ENCODE measurements around the gene AK5.

The AK5 gene

DNA sequence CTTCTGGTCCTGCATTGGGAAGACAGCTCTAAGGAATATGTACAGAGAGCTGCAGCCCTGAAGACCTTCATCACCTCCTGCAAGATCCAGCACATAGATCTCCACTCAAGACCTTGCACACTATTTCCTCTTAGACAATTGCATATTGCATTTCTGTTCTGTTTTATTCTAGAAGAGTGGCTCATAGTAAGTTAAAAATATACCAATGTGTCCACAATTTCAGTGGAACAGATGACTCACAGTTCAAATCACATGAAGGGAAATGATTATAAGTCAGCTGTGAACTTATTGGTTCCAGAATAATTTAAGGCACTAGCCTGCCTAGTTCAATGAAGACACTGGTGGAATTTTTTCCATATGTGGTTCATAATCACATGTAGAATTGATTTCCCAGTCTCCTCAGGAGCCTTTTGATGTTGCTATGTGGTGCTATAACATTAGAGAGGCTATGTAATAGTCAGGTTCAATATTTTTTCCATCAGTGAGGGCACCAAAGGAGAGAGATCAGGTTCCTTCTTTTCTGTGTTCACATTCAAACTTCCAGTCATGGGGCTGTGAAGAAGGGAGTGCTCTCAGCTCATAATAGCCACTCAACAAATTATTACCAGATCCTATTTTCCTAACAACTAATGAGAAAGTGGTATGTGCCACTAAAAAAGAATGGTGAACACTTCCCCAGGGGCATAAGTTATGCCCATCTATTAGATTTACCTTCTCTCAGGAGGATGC lies 9.8 kb upstream of the AK5 start:
- in situ Hi-C loops (cut with MboI; ENCODE audit: low sequenced_read_pairs, unreplicated experiment): no loop called here
- DNase-seq (ENCODE audit: low spot score): no peak
- TF ChIP-seq CTCF (IDR thresholded peaks at IDR 0.05; ENCODE audit: borderline replicate concordance, control extremely low read depth, extremely low read depth, insufficient read depth, missing control alignments): no peak

DNA sequence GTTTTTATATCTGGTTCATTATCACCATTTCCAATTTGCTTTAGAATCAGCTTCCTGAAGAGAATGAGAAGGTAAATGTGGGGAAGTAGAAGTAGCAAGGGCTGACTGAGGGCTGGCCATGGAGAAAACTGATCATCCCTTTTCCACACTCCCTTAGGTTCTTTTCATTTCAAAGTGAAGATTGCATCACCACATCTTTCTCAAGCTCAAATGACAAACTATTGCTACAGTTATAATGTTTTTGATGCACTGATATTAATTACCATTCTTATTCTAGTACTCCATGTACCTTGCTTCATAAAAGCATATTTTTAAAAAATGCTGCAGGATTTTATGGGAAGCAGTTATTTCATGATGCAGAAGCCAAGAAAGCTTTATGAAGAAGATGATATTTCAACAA lies 7.9 kb upstream of the AK5 start:
- in situ Hi-C loops (cut with MboI; ENCODE audit: low sequenced_read_pairs, unreplicated experiment): no loop called here
- DNase-seq (ENCODE audit: low spot score): no peak
- TF ChIP-seq CTCF (IDR thresholded peaks at IDR 0.05; ENCODE audit: borderline replicate concordance, control extremely low read depth, extremely low read depth, insufficient read depth, missing control alignments): no peak

DNA sequence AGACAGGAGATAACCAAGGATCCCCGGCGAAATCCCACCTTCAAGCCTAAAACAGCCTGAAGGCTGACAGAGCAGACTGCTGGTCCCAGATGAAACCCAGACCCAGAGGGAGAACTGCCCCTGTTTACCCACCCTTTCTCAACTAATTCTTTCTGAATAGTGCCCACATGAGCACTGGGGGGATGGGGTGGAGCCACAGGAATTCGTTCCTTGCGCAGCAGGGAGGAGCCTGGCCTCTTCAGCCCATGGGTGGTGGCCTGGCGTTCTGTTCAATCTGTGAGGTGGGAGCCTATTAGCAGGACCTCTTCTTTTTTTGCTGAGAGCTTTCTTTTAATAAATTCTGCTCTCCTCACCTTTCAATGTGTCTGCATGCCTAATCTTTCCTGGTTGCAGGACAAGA lies 6.6 kb upstream of the AK5 start:
- in situ Hi-C loops (cut with MboI; ENCODE audit: low sequenced_read_pairs, unreplicated experiment): no loop called here
- DNase-seq (ENCODE audit: low spot score): no peak
- TF ChIP-seq CTCF (IDR thresholded peaks at IDR 0.05; ENCODE audit: borderline replicate concordance, control extremely low read depth, extremely low read depth, insufficient read depth, missing control alignments): no peak

GRCh38 chr1:77276941-77277340 lies 4.9 kb upstream of the AK5 start:
- no peak for TF ChIP-seq CTCF (IDR thresholded peaks at IDR 0.05; ENCODE audit: borderline replicate concordance, control extremely low read depth, extremely low read depth, insufficient read depth, missing control alignments)
- in situ Hi-C loops (cut with MboI; ENCODE audit: low sequenced_read_pairs, unreplicated experiment): no loop called here
- no peak for DNase-seq (ENCODE audit: low spot score)

DNA sequence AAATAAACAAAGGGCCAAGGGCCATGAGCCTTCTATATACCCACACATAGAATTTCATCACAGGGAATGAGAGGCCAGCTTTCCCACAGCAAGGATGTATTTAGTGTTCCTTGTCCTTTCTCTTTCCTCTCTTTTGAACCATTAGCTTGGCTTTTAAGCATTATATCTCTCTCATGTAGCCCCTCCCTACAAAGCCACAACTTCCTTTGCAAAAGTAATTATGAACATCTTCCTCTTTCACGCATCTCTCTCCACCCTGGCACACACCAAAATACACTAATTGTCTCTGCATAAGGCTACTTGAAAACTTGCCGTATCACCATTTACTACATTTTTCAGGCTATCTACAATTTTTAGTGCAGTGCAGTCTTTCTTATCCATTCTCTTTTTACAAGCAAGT lies 1.9 kb upstream of the AK5 start:
- no peak for TF ChIP-seq CTCF (IDR thresholded peaks at IDR 0.05; ENCODE audit: borderline replicate concordance, control extremely low read depth, extremely low read depth, insufficient read depth, missing control alignments)
- no peak for DNase-seq (ENCODE audit: low spot score)
- in situ Hi-C loops (cut with MboI; ENCODE audit: low sequenced_read_pairs, unreplicated experiment): no loop called here

- in situ Hi-C loops (cut with MboI; ENCODE audit: low sequenced_read_pairs, unreplicated experiment): no loop called here
- no peak for DNase-seq (ENCODE audit: low spot score)
- TF ChIP-seq CTCF (IDR thresholded peaks at IDR 0.05; ENCODE audit: borderline replicate concordance, control extremely low read depth, extremely low read depth, insufficient read depth, missing control alignments): no peak
Observed at GRCh38 chr1:77280962-77281361, 857 bp upstream of the AK5 start.

Data from GM13976 (cell line).